Stimulated activated CD4-positive, alpha-beta T cell treated with anti-CD3 and anti-CD28 coated beads, Interleukin-1b, Interleukin-23, amount 100 ng/mL, for 1 hour (primary cell): Measurements from ENCODE around the gene SRGAP1.

Experiments used
- DNase-seq, 2 donors: peaks; one replicate each; pipeline ENCODE4 v3.0.0-alpha.2; 2020; ENCODE audit warnings: low read depth in 2 of 2

The SRGAP1 gene

DNA sequence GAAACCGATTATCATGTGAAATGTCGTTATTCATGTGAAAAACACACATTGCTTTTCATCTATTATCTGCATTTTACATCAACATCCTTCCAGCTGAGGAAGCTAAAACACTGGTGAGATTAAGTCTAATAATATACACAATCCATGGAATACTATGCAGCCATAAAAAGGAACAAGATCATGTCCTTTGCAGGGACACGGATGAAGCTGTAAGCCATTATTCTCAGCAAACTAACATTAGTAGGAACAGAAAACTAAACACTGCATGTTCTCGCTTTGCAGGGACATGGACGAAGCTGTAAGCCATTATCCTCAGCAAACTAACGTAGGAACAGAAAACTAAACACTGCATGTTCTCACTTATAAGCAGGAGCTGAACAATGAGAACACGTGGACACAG, 359.3 kb downstream of the SRGAP1 start:
- DNase-seq, result no peak

DNA sequence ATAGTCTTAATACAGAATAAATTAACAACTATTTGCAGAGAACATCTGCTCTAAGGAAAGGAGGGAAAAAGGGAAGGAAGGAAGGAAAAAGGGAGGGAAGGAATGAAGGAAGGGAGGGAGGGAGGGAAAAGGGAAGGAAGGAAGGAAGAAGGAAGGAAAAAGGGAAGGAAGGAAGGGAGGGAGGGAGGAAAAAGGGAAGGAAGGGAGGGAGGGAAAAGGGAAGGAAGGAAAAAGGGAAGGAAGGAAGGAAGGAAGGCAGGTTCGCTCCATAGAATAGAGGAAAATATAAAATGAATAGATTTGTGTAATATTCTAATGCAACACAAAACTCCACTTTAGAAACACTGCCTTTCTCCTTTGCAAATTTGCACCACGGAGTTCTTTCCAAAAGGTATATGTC, 361.0 kb downstream of the SRGAP1 start:
- DNase-seq, result no peak

GRCh38 chr12:64207453-64207852, 363.0 kb downstream of the SRGAP1 start:
- DNase-seq, result no peak
